ENCODE measurements around the gene TMC1.
A peak's percentile ranks its signal among the peaks of the same experiment; 100 is the strongest.

Gene TMC1

DNA sequence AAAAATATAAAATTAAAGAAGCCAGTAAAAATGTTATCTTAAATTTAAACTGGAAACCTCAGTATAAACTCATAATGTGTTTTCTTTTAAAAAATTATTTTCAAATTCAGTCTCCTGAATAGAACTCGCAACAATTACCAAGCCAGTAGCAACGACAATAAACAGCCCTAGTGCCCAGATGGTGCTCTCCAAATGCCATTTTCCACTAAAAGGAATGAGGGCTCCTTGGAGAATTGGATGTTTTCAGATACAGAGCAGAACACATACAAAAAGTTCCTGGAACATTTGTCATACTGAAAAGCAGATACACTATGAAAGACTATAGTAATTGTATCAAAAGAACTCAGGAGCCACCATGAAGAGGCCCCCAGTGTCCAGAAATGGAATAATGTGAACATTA, 97.4 kb downstream of the TMC1 start:
- DNase-seq = no peak

DNA sequence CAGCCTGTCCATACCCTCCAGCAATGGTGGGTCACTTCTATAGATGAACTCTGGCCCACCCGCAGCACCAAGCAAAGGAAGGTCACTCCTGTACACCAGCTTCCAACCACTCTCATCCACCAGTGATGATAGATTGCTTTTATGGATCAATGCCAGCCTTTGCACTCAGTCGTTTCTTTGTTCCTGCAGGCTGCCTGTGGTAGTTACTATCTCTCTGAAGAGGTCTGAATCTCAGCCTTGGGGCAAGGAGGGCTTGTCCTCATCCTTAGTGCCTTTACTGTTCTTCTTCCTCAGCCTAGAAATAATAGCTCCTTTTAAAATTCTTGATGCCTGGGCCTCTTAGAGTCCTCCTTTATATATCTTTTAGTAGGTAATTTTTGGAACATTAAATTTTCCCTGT, 100.8 kb downstream of the TMC1 start:
- no peak for DNase-seq

GRCh38 chr9:72623156-72623555, 101.7 kb downstream of the TMC1 start:
- no peak for DNase-seq

- DNase-seq = no peak
Observed at GRCh38 chr9:72627147-72627546, 105.7 kb downstream of the TMC1 start.

GRCh38 chr9:72627956-72628540, 106.6 kb downstream of the TMC1 start:
- DNase-seq = no peak

GRCh38 chr9:72633966-72634365, 112.6 kb downstream of the TMC1 start:
- peak; percentile 48 for DNase-seq

DNA sequence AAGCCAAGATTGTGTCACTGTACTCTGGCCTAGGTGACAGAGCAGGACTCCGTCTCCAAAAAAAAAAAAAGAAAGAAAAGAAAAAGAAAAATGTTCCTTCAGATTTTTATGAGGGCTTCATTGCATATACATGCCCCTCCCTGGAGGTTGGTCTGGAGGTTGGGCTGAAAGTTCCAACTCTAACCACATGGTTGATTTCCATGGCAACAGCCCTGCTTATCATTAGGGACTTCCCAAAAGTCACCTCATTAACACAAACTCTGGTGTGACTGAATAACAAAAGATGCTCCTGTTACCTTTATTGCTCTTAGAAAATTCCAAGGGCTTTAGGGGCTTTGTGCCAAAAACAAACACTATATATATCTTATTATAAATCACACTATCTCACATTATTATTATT, 113.8 kb downstream of the TMC1 start:
- DNase-seq = peak; percentile 24

GRCh38 chr9:72636621-72637020, 115.2 kb downstream of the TMC1 start:
- no peak for DNase-seq

GRCh38 chr9:72643651-72644050, 122.2 kb downstream of the TMC1 start:
- DNase-seq = no peak

DNA sequence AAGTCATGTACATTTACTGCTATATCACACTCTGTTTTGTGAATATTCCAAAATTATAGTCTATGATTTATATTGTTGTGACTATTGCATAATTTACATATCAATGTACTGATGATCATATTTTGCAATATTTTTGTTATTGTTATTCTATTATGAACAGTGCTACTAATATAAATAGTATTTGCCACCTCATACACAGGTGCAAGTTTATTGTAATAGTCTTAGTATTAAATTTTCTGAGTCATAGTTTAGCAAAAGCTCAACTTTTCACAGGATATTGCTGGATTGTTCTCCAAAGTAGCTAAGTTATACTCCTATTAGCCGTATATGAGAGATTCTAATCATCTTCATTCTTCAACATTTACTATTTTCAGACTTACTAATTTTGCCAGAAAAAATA, 124.7 kb downstream of the TMC1 start:
- DNase-seq = no peak

- DNase-seq = no peak
Observed at GRCh38 chr9:72648324-72649126, 127.1 kb downstream of the TMC1 start.

DNA sequence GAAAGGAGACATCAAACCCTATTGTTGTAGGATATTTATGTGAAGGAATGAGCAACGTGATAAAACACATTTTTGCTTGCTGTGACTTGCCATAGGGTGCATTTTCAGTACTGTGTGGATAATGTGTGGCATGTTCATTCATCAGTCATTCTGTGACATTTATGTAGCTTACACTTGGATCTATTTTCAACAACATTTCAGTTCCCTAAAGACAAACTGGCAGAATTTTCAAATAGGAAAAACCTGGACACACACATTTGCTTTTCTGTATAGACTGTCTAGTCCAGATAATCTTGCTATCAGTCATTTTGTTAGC, 127.7 kb downstream of the TMC1 start:
- no peak for DNase-seq

DNA sequence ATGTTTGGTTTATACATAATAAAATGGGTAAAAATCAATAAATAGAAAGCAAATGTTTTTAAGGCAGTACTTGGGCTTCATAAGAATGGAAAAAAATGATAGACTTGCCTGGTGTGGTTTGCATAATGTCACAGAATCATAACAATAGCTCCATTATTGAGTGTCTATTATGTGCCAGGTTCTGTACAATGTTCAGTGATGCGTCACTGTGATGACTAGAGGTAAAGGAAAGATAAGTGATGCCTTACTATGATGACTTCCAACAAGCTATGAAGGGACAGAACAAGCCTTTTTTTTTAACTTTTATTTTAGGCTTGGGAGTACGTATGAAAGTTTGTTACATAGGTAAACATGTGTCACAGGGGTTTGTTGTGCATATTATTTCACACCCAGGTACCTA, 128.8 kb downstream of the TMC1 start:
- DNase-seq = no peak

DNA sequence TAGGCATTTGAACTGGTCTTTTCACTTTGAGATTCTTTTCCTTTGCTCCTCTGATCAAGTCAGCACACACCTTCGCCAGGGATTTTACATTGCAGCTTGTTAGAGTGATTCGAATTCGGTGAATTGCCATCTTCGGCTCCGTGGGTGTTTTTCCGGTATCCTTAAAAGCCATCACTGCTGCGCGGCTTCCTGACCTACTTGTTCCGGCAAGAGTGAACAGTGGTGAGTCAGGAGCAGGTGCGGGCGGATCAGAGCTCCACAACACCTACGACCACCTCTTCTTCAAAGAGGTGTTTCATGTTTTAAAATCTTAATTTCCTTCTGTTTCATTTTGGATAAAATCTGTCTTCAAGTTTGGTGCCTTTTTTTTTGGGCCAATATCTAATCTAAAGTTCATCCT, 134.6 kb downstream of the TMC1 start:
- no peak for DNase-seq

GRCh38 chr9:72657023-72657422, 135.6 kb downstream of the TMC1 start:
- no peak for DNase-seq

GRCh38 chr9:72658703-72659102, 137.3 kb downstream of the TMC1 start:
- DNase-seq = no peak

DNA sequence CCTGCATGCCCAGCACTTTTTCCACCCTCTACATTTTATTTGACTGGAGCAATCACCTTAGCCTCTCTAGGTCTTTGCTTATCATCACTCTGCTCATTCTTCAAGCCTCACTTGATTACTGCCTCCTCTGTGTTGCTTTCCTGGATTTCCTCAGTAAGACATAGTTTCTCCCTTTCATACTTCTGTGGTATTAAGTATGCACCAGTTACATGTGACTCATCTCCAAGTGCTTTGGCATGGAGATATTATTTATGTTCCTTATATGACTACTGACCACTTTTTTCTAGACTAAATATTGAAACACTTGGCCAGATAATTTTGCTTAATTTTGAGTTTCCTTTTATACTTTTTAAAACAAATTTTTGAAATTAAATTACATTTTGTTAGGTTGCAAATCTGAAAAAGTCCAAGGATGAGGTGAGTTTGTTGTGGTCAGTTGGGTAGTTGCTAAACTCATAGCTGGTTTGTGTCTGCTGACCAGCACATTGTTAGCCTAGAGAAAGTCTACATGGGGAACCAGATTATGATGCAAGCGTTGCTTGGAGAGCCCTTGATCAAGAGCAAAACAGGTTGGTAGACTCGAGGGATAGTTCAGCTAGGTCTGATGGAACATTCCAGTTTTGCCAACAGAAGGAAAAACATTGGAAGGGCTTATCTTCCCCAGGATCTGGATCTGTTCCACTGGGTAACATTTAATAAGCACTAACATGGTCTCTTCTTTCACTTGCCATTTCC, 140.2 kb downstream of the TMC1 start:
- DNase-seq = no peak

DNA sequence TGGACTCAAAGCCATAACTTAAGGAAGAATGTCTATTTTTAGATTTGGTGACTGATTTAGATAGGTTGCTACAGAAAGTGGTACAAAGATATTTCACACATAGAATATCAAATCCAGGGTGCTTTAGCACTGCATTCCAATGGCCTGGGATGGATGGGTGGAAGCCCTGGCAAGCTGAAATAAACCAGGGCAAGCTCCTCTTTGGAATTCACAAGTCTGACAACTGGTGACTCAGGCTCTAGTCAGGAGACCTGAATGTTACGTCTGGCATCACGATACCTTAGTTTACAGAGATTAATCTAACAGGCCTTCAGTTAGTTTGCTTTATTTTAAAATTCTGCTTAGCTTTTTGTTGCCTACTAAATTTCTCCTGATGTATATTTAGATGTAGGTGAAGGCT, 144.0 kb downstream of the TMC1 start:
- DNase-seq = no peak

DNA sequence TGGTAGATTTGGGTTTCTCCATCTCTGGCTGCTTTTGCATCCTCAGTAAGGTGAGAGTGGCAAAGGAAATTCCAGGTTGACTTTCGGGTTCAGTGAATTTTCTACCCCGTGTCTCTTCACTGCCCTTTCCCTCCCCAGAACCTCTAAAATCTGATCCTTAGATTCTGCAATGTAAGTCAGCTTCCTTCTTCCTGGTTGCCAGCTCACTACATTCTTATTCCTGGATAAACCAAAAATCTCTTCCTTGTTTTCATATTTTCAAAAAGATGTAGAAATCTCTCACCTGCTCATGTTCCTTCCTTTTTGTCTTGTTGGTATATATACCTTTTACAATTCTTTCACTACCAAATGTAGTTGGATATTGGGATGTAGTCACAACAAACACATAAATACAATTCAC, 145.8 kb downstream of the TMC1 start:
- DNase-seq = no peak

DNA sequence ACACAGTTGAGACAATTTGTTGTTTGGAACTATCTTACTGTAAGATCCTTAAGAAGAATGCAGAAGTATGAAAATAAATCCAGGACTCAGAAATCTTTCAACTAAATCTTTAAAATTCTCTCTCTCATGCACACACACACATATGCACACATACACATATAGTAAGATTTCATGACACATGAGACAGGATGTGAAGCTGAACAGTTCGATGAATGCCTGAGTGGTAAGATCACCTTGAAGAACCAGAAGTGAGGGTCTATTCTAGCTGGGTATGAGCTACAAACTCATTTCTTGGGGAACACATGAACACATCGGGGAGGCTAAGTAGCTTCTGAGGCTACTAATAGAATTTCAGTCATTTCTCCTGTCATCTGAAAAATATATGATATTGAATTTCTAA, 153.6 kb downstream of the TMC1 start:
- DNase-seq = no peak

DNA sequence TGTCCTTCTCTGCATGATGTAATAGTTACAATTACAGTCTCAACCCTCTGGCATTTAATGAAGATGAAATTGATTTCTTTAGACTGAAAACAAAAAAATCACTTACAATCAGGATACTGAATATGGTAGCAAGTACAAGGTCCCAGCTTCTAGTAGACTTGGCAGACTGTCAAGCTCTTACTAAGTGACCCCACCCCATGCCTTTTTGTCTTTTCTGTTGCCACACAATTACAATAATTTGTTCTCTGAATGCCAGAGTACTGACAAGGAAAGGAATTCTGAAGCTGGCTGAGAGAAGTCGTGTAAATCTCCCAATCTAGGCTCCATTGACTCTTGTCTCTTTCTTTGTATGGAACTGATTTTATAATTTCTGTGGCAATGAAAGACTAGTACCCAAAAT, 154.2 kb downstream of the TMC1 start:
- DNase-seq = no peak

DNA sequence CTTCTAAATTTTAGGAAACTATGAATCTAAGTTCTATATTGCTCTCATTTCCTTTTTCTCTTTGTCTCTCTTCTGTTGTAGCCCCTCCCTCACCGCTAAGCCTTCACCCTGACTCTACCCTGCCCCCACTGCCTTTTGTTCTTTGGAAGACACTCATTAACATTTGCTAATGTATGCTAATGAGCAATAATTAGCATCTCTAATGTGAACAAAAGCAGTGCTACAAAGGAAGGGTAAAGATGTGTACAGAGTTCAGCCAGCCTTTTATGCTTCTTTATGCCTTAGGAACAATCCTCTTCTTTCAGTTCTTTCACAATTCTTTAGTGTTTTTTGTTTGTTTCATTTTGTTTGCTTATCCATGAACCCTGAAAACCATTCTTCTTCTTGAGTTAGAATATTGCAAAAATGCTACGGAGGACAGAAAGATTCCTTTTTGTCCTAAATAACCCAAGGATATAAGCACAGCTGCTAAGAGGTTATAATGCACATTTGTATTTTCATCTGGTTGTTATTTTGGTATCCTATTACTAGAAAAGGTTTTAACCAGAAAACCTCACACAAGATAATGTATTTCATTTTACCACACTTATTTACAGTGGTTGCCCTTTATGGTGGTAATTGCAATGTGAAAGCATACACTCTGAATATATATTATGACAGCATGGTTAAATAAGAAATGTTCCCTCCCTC, 159.3 kb downstream of the TMC1 start:
- DNase-seq = no peak

DNA sequence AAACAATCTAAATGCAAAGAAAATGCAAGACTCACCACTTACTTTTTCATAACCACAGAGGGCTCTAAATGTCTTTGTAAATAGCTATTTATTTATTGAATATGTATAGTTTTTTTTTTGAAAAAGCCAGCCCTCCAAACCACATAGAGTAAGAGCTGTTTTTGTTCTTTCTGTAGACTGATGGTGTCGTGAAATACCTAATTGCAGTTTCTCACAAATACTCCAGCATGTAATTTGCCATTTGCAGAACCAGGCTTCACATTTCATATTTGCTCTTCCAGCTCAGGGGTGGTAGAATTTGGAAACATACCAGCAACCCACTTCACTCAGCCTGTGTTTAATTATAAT, 159.8 kb downstream of the TMC1 start:
- DNase-seq = no peak

DNA sequence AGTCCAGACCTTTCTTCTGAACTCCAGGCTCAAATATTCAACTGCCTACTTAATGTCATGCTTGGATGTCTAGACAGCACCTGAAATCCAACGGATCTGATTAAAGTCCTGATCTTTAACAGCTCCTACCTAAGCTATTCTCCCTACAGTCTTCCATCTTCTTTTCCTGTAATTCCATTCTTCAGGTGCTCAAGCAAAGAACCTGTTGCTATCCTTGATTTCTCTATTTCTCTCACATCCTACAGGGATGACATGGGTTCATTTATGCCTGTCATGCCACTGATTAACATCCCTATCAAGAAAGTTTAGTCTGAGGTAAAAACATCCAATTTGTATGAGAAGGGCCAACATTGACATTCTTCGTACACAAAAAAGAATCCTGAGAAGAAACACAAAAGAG, 163.2 kb downstream of the TMC1 start:
- no peak for DNase-seq
